Fibroblast of skin of back (primary cell): ENCODE measurements around the gene TP53BP1.

Source experiments
- DNase-seq: peaks from one replicate; pipeline ENCODE4 v3.0.0-alpha.2; 2013

Gene TP53BP1

GRCh38 chr15:43484455-43484854, 8.5 kb downstream of the TP53BP1 start:
- DNase-seq: no peak

GRCh38 chr15:43483297-43484128, 9.4 kb downstream of the TP53BP1 start:
- DNase-seq: peak; percentile 20

GRCh38 chr15:43473885-43474284, 19.1 kb downstream of the TP53BP1 start:
- DNase-seq: no peak

GRCh38 chr15:43471975-43472374, 21.0 kb downstream of the TP53BP1 start:
- DNase-seq: no peak

DNA sequence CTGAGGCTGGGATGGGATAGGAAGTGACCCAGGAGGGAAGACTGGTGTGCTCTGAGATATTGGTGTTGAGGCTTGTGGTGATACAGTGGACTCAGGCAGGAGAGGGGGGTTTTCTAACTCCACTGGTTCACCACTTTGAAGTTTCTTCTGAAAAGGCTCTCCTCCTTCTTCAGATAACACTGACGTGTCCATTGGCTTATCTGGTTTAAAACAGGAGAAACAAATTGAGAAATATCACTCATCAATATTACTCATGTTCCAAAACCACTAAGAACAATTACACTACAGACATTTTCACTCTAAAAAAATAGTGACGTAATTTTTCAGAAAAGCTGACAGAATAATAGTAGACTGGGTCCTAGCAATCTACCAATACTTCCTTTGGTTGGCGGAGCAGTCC, 23.1 kb downstream of the TP53BP1 start:
- peak; percentile 8 for DNase-seq

- DNase-seq: peak; percentile 85
Measured at GRCh38 chr15:43465100-43465499, 27.9 kb downstream of the TP53BP1 start.

DNA sequence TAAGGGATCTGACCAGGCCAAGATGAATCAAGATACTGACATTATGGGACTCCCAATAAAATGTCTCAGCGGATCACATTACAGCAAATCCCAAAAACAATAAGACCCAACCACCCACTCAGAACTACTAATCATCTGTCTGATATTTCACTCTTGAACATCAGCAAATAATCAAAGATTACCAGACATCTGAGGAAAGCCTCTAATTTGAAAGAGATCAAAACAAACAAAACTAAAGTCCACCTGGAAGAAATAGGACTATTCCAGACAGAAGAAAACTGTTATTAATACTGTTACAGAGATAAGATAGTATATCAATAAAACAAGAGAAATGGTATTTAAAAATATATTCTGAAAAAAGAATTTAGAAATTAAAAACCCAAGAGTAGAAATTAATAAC, 29.0 kb downstream of the TP53BP1 start:
- DNase-seq: no peak

DNA sequence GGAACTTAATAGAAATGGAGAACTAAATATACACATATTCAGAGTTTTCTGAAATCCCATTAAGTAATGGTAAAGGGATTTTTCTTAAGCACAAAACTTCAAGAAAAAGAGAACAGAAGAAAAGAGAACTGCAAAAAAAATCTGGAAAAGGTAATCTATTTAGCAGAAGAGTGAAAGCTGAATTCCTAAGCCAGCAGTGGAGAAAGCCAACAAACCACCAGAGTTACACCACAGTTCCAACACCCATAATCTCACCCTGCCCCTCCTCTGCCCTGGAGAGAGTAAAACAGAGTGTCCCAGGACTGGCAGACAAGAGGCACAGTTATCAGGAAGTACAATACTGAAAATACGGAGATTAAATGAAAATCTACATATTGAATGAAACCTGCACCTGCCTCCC, 29.4 kb downstream of the TP53BP1 start:
- peak; percentile 12 for DNase-seq

DNA sequence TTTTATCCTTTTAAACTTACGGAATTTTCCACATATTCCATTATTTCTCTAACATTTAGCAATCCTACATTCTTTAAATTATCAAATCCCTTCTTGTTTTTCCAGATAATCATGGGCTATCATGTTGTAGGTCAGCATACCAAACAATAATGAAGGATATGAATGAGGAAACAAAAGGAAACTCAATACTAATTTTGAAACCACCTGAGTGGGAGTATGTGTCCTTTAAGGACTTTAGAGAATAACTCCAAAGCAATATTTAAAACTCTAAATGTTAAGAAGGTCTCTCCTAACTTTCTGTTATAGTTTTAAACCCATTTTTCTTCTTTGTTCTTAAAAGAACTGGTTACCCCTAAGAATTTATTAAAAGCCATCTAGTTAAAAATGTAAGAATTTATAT, 43.0 kb downstream of the TP53BP1 start:
- DNase-seq: no peak

GRCh38 chr15:43446344-43446743, 46.6 kb downstream of the TP53BP1 start:
- no peak for DNase-seq

DNA sequence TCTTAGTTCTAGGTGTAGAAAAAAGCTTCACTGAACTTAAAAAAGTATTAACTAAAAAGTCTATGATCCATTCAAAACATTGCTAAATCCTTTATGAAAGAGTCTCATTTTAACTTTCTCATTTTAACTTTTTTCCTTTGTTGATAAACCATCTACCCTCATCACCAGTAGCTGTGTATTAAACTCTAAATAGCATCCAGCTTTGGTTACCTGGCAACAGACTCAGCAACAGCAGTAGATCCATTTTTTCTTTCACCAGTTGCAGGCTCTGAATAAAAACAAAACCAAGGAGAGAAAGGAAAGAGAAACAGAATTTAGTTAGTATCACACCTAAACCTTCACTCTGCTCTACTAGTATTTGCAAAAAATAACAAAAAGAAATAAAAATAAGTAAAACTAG, 51.6 kb downstream of the TP53BP1 start:
- peak; percentile 61 for DNase-seq

DNA sequence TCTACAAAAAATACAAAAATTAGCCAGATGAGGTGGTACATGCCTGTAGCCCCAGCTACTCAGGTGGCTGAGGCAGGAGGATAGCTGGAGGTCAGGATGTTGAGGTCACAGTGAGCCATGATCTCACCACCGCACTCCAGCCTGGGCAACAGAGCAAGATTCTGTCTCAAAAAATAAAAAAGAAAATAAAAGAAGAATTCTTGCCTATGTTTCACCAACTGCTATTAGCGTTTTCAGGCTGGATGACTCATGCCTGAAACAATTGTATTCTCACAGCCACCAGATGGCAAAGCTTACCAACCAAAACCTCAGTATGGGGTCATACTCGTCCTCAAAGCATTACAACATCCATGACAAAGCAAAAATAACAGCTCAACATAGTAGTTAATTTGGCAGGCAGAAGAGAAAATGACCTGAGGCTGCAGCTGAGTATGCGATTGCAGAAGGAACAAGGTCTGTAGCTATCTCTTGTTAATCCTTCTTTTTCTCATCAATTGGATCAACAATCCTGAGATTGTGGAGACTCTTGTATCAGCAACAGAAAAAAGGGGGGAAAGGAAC, 52.2 kb downstream of the TP53BP1 start:
- peak; percentile 97 for DNase-seq

GRCh38 chr15:43439268-43439667, 53.7 kb downstream of the TP53BP1 start:
- DNase-seq: no peak

- DNase-seq: no peak
Measured at GRCh38 chr15:43436395-43436794, 56.6 kb downstream of the TP53BP1 start.

- no peak for DNase-seq
Measured at GRCh38 chr15:43434446-43434845, 58.5 kb downstream of the TP53BP1 start.

DNA sequence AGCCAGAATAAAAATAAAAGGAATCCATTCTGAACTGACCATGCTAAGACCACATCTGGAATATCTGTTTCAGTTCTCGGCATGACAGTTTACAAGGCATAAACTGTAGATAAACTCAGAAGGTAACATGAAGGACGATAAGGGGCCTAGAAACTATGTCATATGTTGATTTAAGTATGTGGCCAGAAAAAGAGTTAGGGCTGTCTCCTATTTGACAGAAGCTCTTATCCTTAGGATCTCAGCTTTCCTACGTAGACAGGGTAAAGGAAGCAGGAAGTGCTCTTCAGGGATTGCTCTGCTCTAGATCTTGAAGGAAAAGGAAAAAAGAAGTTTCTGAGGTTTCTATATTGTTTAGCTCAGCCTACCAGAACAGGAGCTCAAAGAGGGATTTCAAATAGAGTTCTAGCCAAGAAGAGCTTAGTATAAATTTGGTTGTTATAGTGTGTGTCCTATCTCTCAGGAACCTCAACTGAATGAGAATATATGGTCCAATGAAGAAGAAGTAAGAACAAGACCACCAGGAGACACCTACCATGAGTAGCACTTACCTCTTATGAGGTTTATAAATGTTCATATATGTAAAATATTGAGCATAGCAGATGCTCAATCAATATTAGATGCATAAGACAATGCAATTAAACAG, 59.2 kb downstream of the TP53BP1 start:
- DNase-seq: no peak

- peak; percentile 40 for DNase-seq
Measured at GRCh38 chr15:43433165-43433564, 59.8 kb downstream of the TP53BP1 start.

DNA sequence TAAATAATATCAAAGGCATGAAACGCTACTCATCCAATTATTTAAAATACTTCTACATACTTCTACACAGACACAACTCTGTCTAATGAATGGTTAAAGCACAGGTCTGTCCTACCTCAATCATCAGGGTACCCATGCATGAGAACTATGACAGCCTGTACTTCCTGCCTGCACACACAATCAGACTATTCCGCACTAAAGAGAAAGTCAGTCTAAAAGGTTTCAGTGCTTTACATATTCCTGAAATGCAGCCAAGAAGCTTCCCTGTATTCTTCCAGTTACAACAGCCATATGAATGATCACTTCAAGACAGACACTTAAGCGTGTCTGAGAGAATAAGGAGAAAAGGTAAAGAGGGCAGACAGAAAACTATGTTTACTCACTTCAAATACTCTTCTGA, 63.3 kb downstream of the TP53BP1 start:
- no peak for DNase-seq

- DNase-seq: no peak
Measured at GRCh38 chr15:43423793-43424192, 69.2 kb downstream of the TP53BP1 start.

DNA sequence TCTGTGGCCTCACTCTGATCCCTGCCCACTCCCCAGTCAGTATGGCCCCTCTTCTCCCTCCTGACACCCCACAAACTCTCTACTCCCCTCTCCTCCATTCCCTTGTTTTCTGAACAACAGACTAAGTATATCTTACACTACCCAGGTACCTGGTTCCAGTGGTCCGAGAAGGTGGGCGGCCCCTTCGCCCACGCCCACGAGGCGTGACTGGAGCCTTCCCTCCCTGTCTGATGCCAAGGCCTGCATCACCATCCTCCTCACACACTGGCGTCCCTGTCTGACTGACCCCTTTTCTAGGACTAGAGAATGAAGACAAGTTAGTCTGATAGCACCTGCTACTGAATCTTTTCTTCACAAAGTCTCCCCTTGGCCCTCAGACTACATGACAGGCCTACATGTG, 72.1 kb downstream of the TP53BP1 start:
- DNase-seq: no peak

GRCh38 chr15:43420435-43420834, 72.5 kb downstream of the TP53BP1 start:
- DNase-seq: no peak

- DNase-seq: peak; percentile 32
Measured at GRCh38 chr15:43414196-43414595, 78.8 kb downstream of the TP53BP1 start.

DNA sequence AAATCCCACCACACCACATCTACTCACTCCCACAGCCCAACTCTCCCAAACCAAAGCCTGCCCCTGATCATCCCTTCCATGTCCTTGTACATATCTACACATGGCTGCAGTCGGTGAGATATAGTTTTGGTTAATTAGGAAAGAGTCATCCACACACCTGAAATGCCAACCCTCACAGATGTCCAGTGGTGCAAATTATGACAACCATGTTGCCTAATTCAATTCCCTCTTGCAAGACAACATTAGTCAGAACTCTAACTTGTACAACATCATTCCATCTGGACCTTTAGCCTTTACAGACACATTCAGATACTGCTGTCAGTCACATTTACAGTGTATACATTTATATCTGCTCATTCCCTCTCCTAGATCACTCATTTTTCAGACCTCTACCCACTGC, 80.9 kb downstream of the TP53BP1 start:
- no peak for DNase-seq
